NCI-H226 (cell line): ENCODE measurements around the gene ARPC5L.

ENCODE experiments used
- DNase-seq: peaks from one replicate; pipeline ENCODE4 v3.0.0-alpha.2; 2015

The ARPC5L gene

GRCh38 chr9:124868511-124869465 lies 6.9 kb downstream of the ARPC5L start:
- DNase-seq = peak; percentile 85

- no peak for DNase-seq
Measured at GRCh38 chr9:124869466-124869985, 7.6 kb downstream of the ARPC5L start.

GRCh38 chr9:124869986-124870560 lies 8.1 kb downstream of the ARPC5L start:
- no peak for DNase-seq

GRCh38 chr9:124870723-124871122 lies 8.8 kb downstream of the ARPC5L start:
- DNase-seq = no peak

- DNase-seq = no peak
Measured at GRCh38 chr9:124871156-124871561, 9.2 kb downstream of the ARPC5L start.

- DNase-seq = peak; percentile 60
Measured at GRCh38 chr9:124873664-124874063, 11.7 kb downstream of the ARPC5L start.

- DNase-seq = no peak
Measured at GRCh38 chr9:124875501-124875900, 13.6 kb downstream of the ARPC5L start.

- DNase-seq = no peak
Measured at GRCh38 chr9:124877021-124877782, 15.3 kb downstream of the ARPC5L start.

GRCh38 chr9:124878021-124878420 lies 16.1 kb downstream of the ARPC5L start:
- no peak for DNase-seq

GRCh38 chr9:124878518-124878917 lies 16.6 kb downstream of the ARPC5L start:
- no peak for DNase-seq

GRCh38 chr9:124879226-124879625 lies 17.3 kb downstream of the ARPC5L start:
- DNase-seq = no peak

- no peak for DNase-seq
Measured at GRCh38 chr9:124880501-124880900, 18.6 kb downstream of the ARPC5L start.

- no peak for DNase-seq
Measured at GRCh38 chr9:124881138-124881743, 19.3 kb downstream of the ARPC5L start.

- no peak for DNase-seq
Measured at GRCh38 chr9:124882231-124882630, 20.3 kb downstream of the ARPC5L start.

GRCh38 chr9:124884376-124884775 lies 22.4 kb downstream of the ARPC5L start:
- DNase-seq = no peak

GRCh38 chr9:124885551-124885950 lies 23.6 kb downstream of the ARPC5L start:
- DNase-seq = no peak

- DNase-seq = no peak
Measured at GRCh38 chr9:124886461-124886860, 24.5 kb downstream of the ARPC5L start.

GRCh38 chr9:124886866-124887492 lies 25.0 kb downstream of the ARPC5L start:
- no peak for DNase-seq

GRCh38 chr9:124887832-124888231 lies 25.9 kb downstream of the ARPC5L start:
- DNase-seq = no peak

- DNase-seq = no peak
Measured at GRCh38 chr9:124889006-124889405, 27.1 kb downstream of the ARPC5L start.

- no peak for DNase-seq
Measured at GRCh38 chr9:124890179-124890578, 28.2 kb downstream of the ARPC5L start.

GRCh38 chr9:124894035-124894740 lies 32.3 kb downstream of the ARPC5L start:
- DNase-seq = no peak
